Fibroblast of gingiva (primary cell): Measurements from ENCODE around the gene CLNK.
A peak's percentile ranks its signal among the peaks of the same experiment; 100 is the strongest.
"Not testable (repeated sequence)": the region's sequence is repeated elsewhere in the genome, so short reads cannot be mapped to it uniquely, and the experiment has no call there.

Experiments used
- DNase-seq: peaks from one replicate; pipeline ENCODE4 v3.0.0-alpha.2; 2011; ENCODE audit warnings: low read depth

The CLNK gene

DNA sequence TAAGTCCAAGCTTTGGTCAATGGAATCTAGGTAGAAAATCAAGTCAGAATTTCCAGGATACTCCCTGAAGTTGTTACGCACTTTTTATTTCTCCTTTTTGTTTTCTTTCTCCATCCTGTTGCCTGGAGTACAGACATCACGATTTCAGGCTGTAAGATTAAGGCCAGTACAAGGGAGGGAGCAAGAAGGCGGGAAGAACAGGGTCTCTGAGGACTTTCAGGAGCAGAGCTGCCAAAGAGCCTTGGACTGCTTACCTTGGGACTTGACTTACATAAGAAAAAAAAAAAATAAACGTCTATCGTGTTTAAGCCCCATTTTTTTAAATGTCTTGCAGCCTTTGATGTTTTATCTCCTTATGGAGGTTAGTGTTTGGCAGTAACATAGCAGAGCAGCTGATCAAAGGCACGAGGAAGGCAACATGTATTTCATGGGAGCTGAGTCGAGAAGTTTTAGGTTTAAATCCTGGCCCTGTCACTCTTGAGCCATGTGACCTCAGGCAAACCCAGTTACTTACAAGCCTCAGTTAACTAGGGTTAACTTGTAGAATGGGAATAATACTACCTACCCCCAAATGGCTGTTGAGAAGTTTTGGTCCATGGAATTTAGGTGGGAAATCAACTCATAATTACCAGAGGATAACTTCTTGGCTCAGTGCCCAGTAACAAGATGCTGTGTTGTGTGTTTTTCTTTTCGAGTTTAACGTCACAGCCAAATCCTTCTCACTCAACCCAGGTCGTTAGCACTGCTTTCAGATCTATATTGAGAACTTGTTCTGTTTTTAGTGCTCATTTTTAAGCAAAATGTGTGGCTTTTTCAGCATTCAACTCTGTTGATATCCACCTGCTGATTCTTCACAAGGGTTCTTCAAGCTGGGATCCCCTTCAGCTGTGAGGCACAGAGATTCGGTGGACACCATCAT lies 106.8 kb downstream of the CLNK start:
- no peak for DNase-seq

DNA sequence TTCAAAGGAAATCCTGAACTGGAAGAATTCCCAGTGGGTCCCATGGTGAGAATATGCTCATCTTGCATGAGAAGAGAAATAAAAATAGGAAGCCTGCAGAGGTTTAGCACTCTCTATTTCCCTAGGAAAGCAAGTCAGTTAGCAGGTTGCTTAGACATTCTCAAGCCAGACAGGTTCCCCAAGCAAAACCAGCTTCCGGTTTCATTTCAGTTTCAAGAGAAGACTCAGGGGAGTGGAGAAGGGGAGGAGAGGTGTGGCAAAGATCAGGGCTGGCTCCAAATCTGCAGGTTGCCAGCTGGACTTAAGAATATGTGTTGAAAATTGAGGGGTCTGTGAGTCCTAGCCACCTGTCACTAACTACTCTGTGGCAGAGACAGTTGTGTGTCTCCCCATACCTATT lies 107.5 kb downstream of the CLNK start:
- no peak for DNase-seq

DNA sequence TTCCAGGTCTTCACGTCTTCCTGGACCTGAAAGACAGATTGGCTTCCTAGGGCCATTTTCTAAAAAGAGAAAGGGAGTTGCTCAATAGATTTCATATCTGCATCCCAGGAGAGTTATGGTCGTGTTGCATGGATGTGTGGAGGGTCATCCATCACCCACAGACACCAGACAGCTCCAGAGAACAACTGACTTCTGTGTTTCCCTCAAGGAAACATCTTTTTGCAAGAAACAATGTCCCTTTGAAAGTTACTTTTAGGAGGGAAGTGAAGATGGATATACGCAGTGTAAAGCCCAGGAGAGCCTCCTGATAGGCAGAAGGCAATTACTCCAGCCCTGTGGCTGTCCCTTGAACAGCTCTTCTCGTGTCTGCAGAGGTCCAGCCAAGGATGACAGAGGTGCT lies 108.3 kb downstream of the CLNK start:
- no peak for DNase-seq

DNA sequence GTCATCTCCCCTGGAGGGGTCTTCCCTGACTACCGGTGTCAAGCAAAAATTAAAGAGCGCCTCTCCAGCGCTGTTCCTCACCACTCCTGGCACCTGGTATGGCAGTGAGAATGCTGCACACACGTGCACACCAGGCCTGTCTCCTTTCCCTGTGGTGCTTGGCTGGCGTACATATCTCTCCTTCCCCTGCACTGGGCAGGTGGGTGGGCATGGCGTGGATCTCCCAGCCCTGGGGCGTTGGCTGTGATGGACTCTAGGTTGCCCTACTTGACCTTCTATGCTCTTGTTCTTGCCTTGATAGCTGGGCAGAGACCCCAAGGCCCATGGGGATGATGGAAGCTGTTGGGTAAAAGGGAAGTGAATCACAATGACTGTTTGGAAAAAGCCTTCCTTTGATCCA lies 109.2 kb downstream of the CLNK start:
- no peak for DNase-seq

DNA sequence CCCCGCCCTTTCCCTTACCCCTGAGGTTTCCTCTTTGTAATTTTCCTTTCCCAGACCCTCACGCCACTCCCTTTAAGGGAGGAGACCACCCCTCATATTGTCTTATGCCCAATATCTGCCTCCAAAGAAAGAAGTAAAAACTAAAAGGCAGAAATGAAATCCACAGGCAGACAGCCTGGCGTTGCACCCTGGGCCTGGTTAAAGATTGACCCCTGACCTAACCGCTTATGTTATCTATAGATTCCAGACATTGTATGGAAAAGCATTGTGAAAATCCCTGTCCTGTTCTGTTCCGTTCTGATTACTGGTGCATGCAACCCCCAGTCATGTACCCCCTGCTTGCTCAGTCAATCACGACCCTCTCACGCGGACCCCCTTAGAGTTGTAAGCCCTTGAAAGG lies 110.0 kb downstream of the CLNK start:
- not testable (repeated sequence) for DNase-seq

DNA sequence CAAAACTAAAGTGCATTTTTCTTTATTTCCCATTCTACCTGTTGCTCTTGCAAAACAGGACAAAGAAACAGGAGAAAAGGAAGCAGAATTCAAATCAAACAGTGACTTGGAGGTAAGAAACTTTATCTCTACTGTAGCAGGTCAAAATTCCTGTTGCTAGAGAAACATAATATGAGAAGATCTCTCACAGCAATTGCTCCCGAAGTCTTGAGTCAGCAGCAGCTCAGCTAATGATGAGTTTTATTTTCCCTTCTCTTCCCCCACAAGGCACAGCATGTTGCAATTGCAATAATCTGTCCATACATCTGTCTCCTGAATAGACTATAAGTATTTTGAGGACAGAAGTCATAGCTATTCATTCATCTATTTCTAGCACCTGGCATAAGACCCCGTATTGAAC lies 112.7 kb downstream of the CLNK start:
- DNase-seq = no peak

DNA sequence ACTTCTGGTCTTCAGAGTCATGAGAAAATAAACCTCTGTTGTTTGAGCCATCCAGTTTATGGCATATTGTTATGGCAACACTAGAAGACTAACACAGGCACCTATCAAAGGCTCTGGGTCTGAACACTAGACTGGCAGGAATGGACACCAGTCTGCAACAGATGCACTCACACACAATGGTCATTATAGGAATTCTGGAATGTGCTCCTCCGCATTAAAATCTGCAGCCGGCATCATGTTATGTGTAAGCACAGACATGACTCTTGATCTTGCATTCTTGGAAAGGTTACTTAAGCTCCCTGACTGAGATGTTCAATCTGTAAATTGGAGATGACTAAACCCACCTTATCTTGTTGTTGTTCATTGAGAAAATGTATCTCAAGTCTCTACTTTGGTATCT lies 115.1 kb downstream of the CLNK start:
- no peak for DNase-seq

DNA sequence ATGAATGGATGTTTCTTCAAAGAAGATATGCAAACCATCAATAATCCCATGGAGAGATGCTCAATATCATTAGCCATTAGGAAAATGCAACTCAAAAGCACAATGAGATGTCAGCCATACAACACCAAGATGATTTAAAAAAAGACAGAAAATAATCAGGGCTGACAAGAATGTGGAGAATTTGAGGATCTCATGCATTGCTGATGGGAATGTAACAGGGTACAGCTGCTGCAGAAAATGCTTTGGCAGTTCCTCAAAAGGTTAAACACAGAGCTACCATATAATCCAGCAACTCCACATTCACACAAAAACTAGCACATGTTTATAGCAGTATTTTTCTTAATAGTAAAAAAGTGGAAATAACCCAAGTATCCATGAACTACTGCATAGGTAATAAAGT lies 116.8 kb downstream of the CLNK start:
- DNase-seq = no peak

DNA sequence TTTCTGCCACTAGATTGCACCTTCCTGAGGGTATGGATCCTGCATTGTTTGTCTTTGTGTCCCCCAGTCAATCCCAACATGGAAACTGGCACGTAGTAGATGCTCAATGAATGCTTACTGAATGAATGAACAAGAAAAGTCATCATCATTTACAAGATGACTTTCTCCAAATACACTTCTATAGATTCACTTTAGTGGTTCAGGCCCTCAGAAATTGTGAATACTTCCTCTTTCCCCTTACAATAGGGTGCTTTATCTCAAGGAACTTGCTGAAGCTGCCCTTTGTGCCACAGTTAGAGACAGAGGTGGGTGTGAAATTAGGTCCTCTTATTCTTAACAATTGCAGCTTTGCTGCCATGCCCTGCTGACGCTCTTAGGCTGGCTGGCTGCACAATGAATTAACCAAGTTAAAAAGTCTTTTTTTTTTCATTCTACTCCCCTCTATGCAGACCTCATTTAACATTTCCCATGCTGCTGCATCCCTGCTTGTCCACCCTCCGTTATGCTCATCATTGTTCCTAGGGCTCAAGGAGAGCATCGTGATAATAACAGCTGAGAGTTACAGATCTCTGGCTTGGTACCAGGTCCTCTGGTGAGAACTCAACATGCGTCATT lies 119.3 kb downstream of the CLNK start:
- no peak for DNase-seq

DNA sequence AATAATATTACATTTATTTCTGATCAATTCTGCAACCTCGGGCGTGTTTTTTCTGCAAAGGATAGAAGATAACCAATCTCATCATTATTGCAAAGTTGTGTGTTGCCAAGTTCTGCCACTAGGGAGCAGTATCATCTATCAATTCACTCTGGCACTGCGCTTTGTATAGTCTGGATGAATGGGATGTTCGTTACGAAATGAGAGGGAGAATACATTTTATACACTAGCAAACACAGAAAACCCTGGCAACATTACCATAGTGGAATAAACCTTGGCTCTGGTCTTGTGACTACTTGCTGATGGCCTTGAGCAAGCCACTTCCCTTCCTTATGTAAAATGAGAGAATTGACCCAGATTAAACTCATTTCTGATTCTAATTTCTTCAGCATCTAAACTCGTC lies 129.9 kb downstream of the CLNK start:
- peak; percentile 58 for DNase-seq

DNA sequence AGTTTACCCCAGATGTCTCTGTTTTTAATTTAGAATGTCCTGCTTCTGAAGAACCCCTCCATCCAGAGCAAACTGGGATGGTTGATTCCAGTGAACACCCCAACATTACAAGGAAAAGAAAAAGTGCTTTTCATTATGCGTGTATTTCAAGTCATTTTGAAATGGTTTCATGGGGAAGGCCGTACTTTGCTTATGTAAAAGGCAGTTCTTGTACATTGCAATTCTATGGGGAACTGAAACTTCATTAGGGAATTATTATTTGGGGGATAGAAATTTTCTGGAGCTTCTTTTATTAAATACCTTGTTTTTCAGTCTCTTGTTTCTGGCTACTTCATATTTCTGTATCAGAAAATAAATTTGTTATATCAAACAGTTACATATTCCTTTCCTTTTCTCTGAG lies 130.4 kb downstream of the CLNK start:
- DNase-seq = no peak

DNA sequence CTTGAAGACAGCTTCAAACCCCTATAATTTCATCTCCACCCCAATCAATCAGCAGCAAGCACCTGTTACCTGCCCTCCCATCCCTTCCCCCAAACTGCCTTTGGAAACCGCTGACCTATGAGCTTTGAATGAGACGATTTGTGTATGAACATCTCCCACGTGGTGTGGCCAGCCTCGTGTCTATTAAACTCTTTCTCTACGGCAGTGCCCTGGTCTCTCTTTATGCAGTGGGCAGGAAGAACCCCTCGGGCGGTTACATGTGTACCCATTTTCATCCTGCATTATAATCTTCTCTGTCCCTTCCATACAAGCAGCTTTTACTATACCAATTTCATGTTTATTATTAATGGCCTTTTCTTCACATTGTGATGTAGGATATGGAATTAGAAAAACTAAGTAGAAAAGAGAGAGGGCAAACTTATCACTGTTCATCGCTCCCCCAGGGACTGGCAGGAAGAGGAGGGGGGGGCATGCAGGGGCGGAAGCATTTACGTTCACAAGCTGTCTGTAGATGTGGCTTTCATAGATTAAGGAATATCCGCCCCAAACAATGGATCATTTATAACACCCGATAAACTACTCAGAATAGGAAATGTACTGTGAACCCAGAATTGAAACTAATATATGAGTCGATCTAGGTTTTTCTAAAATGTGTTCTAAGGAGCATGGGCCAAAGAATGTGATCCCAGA lies 131.8 kb downstream of the CLNK start:
- DNase-seq = no peak

DNA sequence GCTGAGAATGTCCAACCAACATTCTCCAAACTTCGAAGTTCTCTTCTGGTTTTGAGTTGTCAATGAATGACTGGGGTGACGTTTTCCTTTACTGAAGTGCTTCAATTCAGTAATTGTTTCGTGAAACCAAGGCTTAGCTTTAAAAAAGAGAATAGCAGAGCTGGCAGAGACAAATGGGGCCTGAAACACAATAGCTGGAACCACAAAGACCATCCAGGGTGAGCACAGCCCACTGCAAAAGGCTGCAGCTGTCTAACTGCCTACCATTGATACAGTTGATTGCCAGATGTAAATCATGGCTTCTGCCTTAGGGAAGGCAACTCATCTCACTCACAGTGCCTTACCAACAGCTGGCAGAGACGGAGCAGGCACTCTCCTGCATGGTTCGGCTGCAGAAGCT lies 148.7 kb downstream of the CLNK start:
- DNase-seq = no peak

DNA sequence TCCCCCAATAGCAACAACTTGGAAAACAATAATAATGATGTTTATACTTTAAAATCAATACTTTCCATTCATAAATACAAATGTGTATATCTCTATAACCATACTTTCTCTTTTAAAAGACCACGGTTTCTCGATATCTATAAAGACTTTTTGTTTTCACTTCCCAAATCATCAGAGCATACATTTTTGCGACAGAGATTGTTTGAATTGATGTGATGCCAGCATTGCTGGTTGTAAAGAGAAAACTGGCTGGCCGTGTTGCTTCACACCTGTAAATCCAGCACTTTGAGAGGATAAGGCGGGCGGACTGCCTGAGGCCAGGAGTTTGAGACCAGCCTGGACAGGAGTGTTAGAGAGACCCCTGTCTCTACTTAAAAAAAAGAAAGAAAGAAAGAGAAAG lies 149.7 kb downstream of the CLNK start:
- DNase-seq = no peak

DNA sequence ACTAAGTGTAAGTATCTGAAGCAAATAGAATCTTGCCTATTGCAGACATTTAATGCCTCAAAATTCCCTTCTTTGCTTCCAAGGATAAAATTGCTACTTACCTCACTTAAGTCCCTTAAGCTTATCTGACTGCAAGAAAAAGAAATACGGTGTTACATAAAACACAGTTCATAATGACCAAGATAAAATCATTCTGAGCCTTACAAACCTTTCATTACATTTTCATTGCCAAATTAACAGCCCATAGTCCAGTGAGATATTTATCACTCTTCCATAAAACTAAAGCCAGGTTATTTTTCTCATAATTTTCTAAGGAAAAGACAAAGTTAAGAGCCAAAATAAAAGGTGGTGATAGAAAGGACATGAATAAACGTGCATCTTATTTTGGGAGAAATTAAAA lies 152.4 kb downstream of the CLNK start:
- DNase-seq = no peak

DNA sequence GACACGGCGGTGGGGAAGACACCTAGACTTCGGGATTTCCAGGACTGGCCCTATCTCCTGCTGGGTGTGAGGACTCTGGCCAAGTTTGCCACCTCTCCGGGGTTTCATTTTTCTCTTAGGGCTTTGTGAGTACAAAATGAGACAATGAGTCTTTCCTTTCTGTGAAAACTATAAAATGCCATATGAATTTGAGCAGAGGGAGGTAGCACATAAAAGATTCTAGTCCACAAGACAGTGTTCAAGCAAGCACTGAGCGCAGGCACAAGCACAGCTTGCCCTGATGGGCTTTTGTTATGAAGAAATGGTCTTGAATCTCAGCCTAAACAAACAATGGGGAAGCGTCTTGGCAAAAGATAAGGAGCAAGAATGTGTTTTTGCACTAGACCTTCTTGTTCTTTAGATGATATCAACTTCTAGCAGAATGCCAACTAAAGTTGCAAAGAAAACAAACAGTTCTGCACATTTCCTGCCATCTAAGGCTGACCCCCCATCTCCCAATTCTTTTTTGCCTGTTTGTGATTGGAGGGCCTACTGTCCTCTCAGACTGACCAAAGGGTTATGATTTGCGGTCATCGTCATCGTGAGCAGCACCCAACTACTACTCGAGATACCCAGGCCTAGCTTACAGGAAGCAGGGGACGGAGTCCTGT lies 154.3 kb downstream of the CLNK start:
- DNase-seq = no peak

DNA sequence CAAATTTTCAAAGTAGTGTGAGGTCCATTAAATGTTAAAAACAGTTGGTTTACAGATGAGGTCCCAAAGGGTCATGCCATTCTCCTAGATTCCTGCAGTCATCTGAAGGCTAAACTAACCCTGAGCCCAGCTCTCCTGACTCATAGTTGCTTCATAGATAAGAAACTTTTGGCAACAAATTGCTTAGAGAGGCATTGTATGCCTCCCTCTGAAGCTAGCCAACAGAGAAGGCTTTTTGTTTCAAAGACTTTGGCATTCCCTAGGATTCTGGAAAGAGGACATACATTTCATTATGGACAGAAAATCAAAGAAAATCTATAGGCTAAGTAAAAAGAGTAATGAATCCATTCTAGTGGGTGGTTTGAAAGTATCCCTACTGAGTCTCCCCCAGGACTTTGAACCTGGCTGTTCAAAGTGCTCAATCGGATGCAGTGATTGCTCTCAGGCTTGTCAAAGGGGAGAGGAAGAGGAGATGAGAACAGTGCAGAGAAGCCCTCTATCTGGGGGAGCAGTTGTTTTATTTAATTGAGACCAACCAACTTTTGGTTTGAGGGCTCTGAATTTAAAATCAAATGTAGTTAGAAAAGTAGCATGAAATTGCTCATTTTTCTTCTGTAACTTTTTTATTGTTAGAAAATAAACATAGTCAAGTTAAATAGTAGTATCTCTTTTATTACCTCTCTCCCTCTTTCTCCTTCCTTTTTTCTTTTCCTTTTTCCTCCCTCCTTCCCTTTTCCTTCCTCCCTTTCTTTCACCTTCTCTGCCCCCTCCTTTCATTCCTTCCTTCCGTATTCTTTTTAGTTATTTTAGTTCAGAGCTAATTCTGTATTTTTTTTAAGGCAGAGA lies 155.1 kb downstream of the CLNK start:
- DNase-seq = no peak

DNA sequence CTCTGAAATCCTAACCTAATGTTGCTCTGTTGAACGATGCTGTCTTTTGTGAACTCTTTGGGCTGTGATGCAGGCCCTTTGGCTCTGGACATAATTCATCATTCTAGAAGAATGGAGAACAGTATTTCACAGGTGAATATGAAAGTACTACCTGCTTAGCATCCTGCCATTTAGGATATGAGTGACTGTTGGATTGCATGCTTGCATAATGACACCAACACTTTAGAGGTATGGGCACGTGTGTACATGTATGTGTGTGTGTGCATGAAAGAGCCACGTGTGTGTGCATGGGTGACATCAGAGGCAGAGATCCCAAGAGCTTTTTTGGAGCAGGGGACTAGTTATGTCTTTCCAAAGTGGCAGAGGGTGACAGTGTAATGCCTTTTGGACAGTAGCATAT lies 157.1 kb downstream of the CLNK start:
- no peak for DNase-seq

DNA sequence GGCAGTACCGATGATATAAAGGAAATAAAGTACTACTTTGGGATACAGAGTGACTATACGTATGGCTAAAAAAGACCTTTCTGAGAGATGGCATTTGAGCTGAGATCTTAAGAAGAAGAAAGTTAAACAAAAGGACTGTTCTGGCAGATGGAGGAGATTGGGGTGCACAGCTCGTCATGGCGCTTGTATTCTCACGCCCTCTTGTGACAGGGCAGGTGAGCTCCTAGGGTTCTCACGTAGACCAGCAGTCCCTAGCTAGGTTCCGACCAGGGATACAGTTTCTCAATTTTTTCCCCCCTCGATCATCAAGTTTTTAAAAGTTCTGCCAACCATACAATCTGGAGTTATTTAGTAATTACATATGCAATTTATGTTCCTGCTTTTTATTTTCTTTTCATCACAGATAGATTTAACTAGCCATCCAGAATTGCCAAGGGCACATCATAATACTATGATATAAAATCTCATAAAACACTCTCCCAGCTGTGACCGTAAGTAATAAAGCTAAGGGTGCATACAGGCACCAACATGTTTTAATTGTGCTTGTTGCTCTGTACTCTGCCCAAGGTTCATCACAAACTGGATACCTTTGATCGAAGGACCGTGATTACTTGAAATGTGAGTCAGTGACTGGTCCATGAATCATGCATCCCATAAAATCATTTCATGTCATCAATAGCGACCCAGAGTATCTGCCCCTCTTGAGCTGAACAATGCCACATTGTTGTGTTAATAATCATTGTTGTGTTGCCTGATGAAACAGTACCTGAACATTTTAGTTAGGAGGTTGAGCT lies 157.9 kb downstream of the CLNK start:
- no peak for DNase-seq

DNA sequence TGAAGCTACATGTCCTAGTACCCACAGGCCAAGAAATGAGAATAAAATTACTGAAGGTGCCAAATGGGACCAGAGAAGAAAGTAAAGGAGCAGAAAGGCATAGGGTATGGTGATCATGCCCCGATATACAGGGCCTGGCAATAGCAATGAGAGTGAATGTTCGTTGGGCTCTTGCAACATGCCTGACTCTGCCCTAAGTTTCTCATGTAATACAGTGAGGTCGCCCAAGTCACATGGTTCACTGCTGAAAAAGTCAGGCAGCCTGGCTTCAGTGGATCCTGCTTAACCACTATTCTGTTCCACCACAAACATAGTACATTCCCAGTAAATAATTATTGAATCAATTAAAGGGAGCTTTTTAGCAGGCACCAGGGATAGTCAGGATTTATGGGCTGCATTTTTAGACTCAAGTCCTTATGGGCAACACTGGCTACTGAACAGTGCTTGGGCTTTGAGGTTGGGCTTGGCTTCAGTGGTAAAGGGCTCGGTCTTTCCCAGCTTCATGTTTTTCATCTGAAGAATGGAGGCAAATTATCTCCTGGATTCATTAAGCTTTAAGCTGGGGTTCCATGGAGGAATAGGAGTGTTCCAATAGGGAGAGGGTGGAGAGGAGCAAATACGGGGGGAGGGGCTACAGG lies 160.3 kb downstream of the CLNK start:
- DNase-seq = no peak
